CD4-positive, alpha-beta T cell treated with Interleukin-17A for 4 hours (primary cell): ENCODE results near the gene CCDC148.
"Not testable (repeated sequence)": the region's sequence is repeated elsewhere in the genome, so short reads cannot be mapped to it uniquely, and the experiment has no call there.

Experiments
- DNase-seq: peaks from one replicate; pipeline ENCODE4 v3.0.0-alpha.2; 2020; ENCODE audit warnings: mixed read lengths

Gene CCDC148

GRCh38 chr2:158350751-158351465, 105.6 kb downstream of the CCDC148 start:
- DNase-seq: not testable (repeated sequence)

- no peak for DNase-seq
These were observed 110.5 kb downstream of the CCDC148 start for GRCh38 chr2:158346032-158346431.

- no peak for DNase-seq
These were observed 117.0 kb downstream of the CCDC148 start for GRCh38 chr2:158339513-158339912.

DNA sequence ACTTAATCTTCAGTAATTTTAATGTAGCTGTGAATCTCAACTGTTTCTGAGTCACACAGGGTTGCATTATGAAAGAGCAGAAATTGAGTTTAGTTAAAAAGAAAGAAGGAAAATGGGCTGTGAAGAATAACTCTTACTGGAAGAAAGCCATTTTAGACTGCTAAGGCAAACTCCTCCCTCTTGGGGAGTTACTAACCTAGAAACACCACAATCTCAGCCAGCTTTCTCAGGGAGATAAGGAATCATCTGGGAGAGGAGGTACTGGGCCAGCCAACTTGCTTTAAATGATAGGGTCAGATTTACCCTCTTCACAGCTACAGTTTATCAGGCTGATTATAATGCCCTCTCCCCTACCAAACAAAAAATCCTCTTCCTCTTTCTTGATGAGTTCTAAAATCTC, 119.5 kb downstream of the CCDC148 start:
- no peak for DNase-seq

GRCh38 chr2:158331799-158332198, 124.8 kb downstream of the CCDC148 start:
- not testable (repeated sequence) for DNase-seq

DNA sequence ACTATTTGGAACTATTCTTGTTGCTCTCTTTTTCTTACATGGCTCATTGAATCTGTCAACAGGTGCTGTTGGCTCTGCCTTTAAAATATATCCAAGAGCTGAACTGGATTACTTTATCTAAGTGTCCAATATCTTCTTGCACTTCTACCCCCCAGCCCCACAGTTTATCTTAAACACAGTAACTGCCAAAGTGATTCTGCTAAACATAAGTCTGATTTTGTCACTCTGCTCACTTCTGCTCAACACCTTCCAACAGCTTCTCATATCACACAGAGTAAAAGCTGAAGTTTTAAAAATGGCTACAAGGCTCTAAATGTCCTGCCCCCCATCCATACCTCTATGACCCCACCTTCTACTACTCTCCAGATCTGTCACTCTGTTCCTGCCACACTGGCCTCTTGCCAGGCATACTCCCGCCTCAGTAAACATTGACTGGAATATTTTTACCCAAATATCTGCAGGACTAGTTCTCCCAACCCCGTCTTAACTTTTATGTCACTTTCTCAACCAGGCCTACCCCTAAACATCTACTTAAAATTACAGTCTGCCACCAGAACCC, 130.7 kb downstream of the CCDC148 start:
- DNase-seq: no peak

- DNase-seq: no peak
These were observed 131.3 kb downstream of the CCDC148 start for GRCh38 chr2:158325031-158325781.

- no peak for DNase-seq
These were observed 133.2 kb downstream of the CCDC148 start for GRCh38 chr2:158323381-158323780.

DNA sequence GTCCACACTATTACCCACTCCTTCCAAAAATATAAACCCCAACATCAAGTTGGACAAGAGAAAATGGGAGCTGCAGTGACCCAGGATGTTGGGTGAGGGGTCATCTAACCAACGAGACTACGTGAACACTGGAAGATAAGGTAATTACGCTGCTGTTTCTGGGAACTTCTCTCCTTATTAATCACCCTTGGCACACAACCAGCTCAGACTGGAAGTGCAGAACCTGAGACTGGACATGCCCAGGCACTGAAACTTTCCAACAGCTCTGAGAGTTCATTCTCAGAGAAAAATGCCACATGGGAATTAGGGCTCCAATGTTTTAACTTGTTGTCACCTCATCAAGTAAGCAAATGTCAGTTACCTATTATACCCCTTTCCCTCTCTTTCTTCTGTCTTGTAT, 135.3 kb downstream of the CCDC148 start:
- DNase-seq: no peak

DNA sequence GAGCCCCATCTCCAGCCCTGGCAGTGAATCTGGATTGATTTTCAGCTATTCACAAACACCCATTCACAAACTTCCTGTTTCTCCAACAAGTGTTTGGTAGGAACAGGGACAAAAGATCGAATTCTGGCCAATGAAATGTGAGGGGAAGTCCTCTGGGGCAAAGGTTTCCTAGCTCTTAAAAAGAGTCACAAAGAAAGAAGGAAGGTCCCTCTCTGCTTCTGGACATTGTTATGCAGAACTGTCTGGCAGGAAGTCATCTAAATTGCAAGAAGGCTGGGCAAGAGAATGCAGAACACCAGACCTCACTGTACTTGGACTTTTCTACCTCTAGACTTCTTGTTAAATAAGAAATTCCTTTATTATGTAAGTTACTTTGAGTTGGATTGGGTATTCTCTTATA, 137.3 kb downstream of the CCDC148 start:
- no peak for DNase-seq

DNA sequence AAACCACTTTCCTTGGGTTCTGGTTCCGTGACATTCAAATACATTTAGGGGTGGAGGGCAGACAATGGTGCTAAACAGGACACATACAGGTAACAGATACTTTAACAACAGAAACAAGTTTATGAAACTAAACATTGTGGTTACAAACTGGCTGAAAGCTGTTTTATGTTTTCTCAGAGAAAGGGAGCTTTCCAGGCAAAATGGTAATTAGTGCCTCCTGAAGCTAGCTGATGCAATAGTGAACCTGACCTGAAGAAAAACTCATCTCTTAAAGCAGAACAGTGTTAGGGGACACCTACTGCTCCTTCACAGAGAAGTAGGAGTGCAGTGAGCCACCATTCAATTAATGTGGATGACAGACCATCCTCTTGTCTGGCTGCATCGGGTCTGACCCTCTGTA, 138.9 kb downstream of the CCDC148 start:
- DNase-seq: no peak

DNA sequence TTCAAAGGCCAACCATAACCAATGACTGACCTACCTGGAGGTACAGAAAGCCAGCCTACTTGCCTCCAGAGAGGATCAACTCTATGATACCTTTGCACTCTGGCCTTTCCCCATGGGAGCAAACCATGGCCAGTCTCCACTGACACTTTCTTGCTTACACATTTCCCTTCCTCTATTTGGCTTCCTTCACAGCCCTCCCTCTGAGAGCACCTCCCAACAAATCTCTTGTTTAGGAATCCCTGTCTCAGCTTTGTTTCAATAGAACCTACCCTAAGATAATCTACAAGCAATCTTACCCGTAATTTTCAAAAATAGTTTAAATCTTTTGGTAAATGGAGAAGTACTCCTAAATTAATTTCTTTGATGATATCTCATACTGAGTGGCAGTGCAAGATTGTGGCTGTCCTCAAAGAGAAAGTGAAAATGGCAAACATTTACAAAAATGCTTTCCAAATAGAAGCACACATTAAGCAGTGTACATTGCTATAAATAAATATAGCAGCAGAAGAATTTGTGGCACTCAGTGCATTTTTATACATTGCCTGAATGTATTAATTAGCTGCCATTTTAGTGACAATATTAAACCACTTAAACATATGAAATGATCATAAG, 140.6 kb downstream of the CCDC148 start:
- DNase-seq: no peak

GRCh38 chr2:158315000-158315399, 141.6 kb downstream of the CCDC148 start:
- no peak for DNase-seq

GRCh38 chr2:158313734-158314133, 142.8 kb downstream of the CCDC148 start:
- no peak for DNase-seq

GRCh38 chr2:158312981-158313380, 143.6 kb downstream of the CCDC148 start:
- DNase-seq: no peak

DNA sequence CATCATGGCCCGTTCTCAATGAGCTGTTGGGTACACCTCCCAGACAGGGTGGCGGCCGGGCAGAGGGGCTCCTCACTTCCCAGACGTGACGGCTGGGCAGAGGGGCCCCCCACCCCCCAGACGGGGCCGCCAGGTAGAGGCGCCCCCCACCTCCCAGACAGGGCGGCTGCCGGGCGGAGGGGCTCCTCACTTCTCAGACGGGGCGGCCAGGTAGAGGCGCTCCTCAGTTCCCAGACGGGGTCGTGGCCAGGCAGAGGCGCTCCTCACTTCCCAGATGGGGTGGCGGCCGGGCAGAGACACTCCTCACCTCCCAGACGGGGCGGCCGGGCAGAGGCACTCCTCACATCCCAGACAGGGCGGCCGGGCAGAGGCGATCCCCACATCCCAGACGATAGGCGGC, 146.1 kb downstream of the CCDC148 start:
- not testable (repeated sequence) for DNase-seq

- DNase-seq: no peak
These were observed 151.1 kb downstream of the CCDC148 start for GRCh38 chr2:158305501-158305900.

DNA sequence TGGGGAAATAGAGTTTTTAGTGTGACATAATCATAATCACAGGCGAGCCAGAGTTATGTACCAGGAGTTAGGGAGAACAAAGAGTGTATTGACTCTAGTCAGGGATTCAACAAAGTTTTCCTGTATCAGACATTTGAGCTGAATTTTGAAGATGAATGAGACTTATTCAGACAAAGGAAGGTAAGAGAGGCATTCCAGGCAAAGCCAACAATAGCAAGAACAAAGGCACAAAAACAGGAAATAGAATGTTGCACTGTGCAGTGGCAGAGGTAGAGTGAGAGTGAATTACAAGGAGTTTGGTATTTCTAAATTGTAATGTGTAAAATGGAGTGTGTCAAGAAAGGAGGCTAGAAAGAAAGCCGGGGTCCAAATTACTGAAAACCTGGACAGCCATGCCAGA, 156.2 kb downstream of the CCDC148 start:
- DNase-seq: no peak

- DNase-seq: no peak
These were observed 158.9 kb downstream of the CCDC148 start for GRCh38 chr2:158297606-158298005.

- DNase-seq: no peak
These were observed 159.4 kb downstream of the CCDC148 start for GRCh38 chr2:158297120-158297519.

DNA sequence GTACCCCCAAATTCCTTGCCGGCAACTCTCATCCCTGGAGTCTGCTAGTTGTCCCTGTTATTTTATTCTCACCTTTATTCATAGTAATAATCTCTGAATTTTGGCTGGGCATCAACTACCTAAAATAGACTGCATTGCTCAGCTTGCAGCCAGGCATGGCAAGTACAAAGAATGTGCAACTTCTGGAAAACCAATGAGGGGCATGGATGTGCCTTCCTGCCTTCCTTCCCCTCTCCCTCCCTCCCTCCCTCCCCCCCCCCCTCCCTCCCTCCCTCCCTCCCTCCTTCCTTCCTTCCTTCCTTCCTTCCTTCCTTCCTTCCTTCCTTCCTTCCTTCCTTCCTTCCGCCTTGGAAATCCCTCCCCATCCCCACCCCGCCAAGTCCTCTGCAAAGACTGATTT, 162.8 kb downstream of the CCDC148 start:
- DNase-seq: no peak

DNA sequence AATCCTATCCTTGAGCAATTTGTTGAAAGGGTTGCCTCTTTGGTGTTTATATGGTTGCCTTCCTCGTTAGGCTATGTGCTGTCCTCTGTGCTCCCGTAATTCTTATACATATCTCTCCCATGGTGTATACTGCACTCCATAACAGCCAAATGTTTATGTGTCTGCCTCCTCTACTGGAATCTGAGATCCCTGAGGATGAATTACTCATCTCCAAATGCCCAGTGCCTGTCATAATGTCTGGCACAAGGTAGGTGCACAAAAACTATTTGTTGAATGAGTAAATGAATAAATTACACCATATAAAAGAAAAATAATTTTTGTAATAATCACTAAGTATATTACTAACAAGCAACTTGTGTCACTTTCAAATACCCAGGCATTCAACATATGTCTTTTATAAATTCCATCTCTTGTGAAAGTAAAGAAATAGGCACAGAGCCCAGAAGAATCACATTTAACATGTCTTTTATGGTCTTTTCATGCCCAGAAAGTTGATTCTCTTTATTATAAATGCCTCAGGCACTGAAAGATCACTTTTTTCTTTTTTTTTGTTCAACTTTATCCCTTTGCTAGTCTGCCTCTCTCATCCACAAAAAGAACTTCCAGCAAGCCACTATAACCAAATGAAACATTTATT, 164.9 kb downstream of the CCDC148 start:
- no peak for DNase-seq

- DNase-seq: no peak
These were observed 166.3 kb downstream of the CCDC148 start for GRCh38 chr2:158290225-158290624.
